ENCODE measurements around the gene LRSAM1. TPM values are rescaled to one million over a fixed set of nuclear protein-coding genes. Genes with fewer than 3 reads are reported as not detected.
A peak's percentile ranks its signal among the peaks of the same experiment; 100 is the strongest.

The LRSAM1 gene
- total and polyA plus RNA-seq, 2 of the 8 experiments (the other 6 are each of a cell fraction or from before 2014, with no cell fraction given), result 9.7 to 18.3 TPM

DNA sequence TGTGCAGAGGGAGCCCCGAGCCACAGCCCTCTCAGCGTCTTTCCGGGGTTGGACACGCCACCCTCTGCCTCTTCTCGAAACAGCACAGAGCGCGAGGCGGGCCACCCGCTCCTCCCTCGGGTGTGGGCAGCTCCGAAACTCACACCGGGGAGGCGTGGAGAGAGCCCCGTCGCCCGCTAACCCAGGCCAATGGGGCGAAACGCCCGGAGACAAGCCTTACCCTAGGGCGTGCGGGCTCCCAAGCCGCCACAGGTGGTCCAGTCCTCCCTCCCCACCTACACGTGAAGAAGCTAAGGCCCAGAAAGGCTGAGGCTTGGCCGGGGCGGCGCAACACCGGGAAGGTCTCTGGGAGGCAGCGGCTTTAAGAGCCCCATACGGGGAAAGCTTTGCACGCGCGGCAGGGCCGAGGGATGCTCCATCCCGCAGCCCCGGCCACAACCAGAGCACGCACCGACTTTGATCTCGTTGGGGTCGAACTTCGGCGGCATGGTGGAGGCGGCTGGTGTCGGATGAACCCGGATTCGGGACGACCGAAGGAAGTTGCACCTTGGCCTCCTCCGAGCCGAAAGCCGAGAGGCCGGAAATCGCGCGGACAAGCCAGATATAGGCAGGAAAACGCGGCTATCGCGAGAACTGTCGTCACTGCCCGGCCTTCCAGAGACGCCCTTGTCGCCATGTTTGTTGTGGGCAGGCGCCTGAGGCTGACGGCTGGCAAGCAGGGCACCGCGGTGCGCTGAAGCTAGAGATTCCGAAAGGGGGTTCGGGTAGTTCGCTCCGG, at the start of gene LRSAM1, which contains the start of gene RPL12 (continued):
- no peak for TF ChIP-seq CBX8 (IDR thresholded peaks at IDR 0.05; ENCODE audit: borderline replicate concordance, low read depth, low read length)
- no peak for TF ChIP-seq MAFK (IDR thresholded peaks at IDR 0.05; ENCODE audit: low read depth, low read length)
- TF ChIP-seq, protein P1, sequence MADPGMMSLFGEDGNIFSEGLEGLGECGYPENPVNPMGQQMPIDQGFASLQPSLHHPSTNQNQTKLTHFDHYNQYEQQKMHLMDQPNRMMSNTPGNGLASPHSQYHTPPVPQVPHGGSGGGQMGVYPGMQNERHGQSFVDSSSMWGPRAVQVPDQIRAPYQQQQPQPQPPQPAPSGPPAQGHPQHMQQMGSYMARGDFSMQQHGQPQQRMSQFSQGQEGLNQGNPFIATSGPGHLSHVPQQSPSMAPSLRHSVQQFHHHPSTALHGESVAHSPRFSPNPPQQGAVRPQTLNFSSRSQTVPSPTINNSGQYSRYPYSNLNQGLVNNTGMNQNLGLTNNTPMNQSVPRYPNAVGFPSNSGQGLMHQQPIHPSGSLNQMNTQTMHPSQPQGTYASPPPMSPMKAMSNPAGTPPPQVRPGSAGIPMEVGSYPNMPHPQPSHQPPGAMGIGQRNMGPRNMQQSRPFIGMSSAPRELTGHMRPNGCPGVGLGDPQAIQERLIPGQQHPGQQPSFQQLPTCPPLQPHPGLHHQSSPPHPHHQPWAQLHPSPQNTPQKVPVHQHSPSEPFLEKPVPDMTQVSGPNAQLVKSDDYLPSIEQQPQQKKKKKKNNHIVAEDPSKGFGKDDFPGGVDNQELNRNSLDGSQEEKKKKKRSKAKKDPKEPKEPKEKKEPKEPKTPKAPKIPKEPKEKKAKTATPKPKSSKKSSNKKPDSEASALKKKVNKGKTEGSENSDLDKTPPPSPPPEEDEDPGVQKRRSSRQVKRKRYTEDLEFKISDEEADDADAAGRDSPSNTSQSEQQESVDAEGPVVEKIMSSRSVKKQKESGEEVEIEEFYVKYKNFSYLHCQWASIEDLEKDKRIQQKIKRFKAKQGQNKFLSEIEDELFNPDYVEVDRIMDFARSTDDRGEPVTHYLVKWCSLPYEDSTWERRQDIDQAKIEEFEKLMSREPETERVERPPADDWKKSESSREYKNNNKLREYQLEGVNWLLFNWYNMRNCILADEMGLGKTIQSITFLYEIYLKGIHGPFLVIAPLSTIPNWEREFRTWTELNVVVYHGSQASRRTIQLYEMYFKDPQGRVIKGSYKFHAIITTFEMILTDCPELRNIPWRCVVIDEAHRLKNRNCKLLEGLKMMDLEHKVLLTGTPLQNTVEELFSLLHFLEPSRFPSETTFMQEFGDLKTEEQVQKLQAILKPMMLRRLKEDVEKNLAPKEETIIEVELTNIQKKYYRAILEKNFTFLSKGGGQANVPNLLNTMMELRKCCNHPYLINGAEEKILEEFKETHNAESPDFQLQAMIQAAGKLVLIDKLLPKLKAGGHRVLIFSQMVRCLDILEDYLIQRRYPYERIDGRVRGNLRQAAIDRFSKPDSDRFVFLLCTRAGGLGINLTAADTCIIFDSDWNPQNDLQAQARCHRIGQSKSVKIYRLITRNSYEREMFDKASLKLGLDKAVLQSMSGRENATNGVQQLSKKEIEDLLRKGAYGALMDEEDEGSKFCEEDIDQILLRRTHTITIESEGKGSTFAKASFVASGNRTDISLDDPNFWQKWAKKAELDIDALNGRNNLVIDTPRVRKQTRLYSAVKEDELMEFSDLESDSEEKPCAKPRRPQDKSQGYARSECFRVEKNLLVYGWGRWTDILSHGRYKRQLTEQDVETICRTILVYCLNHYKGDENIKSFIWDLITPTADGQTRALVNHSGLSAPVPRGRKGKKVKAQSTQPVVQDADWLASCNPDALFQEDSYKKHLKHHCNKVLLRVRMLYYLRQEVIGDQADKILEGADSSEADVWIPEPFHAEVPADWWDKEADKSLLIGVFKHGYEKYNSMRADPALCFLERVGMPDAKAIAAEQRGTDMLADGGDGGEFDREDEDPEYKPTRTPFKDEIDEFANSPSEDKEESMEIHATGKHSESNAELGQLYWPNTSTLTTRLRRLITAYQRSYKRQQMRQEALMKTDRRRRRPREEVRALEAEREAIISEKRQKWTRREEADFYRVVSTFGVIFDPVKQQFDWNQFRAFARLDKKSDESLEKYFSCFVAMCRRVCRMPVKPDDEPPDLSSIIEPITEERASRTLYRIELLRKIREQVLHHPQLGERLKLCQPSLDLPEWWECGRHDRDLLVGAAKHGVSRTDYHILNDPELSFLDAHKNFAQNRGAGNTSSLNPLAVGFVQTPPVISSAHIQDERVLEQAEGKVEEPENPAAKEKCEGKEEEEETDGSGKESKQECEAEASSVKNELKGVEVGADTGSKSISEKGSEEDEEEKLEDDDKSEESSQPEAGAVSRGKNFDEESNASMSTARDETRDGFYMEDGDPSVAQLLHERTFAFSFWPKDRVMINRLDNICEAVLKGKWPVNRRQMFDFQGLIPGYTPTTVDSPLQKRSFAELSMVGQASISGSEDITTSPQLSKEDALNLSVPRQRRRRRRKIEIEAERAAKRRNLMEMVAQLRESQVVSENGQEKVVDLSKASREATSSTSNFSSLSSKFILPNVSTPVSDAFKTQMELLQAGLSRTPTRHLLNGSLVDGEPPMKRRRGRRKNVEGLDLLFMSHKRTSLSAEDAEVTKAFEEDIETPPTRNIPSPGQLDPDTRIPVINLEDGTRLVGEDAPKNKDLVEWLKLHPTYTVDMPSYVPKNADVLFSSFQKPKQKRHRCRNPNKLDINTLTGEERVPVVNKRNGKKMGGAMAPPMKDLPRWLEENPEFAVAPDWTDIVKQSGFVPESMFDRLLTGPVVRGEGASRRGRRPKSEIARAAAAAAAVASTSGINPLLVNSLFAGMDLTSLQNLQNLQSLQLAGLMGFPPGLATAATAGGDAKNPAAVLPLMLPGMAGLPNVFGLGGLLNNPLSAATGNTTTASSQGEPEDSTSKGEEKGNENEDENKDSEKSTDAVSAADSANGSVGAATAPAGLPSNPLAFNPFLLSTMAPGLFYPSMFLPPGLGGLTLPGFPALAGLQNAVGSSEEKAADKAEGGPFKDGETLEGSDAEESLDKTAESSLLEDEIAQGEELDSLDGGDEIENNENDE (IDR thresholded peaks at IDR 0.05; ENCODE audit: insufficient replicate concordance, low read length), result no peak
- TF ChIP-seq TBP (IDR thresholded peaks at IDR 0.05; ENCODE audit: low read depth, low read length), result peak; percentile 99
- peak; percentile 71 for TF ChIP-seq SIX5 (IDR thresholded peaks at IDR 0.05; ENCODE audit: low read depth, low read length)
- no peak for TF ChIP-seq SIRT6 (IDR thresholded peaks at IDR 0.05; ENCODE audit: low read length)
- TF ChIP-seq FOSL1 (IDR thresholded peaks at IDR 0.05; ENCODE audit: insufficient read depth, low read depth, low read length), result no peak
- TF ChIP-seq CTBP2 (IDR thresholded peaks at IDR 0.05; ENCODE audit: borderline replicate concordance, insufficient read depth, insufficient read length, low read length), result no peak
- no peak for TF ChIP-seq TCF12 (IDR thresholded peaks at IDR 0.05; ENCODE audit: low read depth, low read length)
- TF ChIP-seq CHD1 (IDR thresholded peaks at IDR 0.05; ENCODE audit: low read depth, low read length), result no peak; the same call in 1 of the 2 replicates

All from H1 (cell line).